ENCODE data around the gene CHST6.
"Not testable (repeated sequence)": the region's sequence is repeated elsewhere in the genome, so short reads cannot be mapped to it uniquely, and the experiment has no call there.

CHST6 gene

GRCh38 chr16:75456486-75456885 lies 38.8 kb downstream of the CHST6 start:
- Mint-ChIP-seq H3K36me3 (ENCODE audit: low read depth) (peaks cover 17% of the 10 kb centered on the region), H3K4me1 (ENCODE audit: low read depth) (peaks cover 50% of the 10 kb centered on the region)
- not testable (repeated sequence) for H3K4me3 Mint-ChIP-seq, H3K27me3 Mint-ChIP-seq, H3K9me3 Mint-ChIP-seq, H3K27ac Mint-ChIP-seq

DNA sequence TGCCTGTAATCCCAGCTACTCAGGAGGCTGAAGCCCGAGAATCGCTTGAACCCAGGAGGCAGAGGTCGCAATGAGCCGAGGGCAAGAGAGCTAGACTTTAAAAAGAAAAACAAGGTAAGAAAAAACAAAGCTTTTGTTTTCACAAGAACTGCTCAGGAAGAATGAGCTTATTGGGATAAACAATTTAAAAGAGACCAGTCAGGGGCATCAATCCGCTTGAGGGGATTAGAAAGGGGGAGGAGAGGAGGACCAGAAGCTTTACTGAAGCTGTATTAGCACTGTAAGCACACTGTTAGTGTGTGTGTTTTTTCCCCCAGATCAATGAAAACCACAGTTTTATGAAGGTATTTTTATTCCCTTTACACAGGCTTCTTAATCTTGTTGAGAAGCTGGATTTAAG lies 39.6 kb downstream of the CHST6 start:
- Mint-ChIP-seq H3K4me1 (ENCODE audit: low read depth) (peaks cover 42% of the 10 kb centered on the region), H3K27me3 (no peaks in the 10 kb centered on the region), H3K4me3 (no peak overlapping the region), H3K36me3 (ENCODE audit: low read depth) (peaks cover 23% of the 10 kb centered on the region), H3K27ac (no peak overlapping the region), H3K9me3 (no peaks in the 10 kb centered on the region)

DNA sequence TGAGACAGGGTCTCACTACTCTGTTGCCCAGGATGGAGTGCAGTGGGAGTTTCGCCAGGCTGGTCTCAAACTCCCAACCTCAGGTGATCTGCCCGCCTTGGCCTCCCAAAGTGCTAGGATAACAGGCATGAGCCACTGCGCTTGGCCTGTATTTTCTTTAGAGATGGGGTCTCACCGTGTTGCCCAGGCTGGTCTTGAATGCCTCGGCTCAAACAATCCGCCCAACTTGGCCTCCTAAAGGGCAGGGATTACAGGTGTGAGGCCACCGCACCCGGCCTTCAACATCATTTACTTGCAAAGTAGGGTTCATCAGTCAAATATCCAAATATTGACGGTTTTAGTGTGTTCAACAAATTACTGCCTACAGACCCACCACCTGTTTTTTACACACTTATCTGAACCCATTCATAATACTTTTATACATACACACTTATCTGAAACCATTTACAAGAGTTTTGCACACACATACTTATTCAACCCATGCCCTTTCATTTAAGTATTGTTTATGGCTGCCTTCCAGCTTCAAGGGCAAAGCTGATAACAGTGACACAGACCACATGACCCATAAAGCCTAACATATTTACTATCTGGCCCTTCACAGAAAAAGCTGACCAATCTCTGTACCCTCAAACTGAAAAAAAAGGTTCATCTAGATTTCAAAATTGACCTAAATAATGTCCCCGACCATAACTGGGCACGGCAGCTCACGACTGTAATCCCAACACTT lies 42.6 kb downstream of the CHST6 start:
- Mint-ChIP-seq H3K27ac (no peak overlapping the region), H3K27me3 (no peaks in the 10 kb centered on the region), H3K9me3 (no peaks in the 10 kb centered on the region), H3K4me1 (ENCODE audit: low read depth) (peaks cover 23% of the 10 kb centered on the region), H3K36me3 (ENCODE audit: low read depth) (peaks cover 24% of the 10 kb centered on the region), H3K4me3 (no peak overlapping the region)

- Mint-ChIP-seq H3K27ac (no peak overlapping the region), H3K36me3 (ENCODE audit: low read depth) (peaks cover 34% of the 10 kb centered on the region), H3K4me3 (no peak overlapping the region)
Measured at GRCh38 chr16:75446416-75446815, 48.8 kb downstream of the CHST6 start.

GRCh38 chr16:75445298-75445697 lies 49.9 kb downstream of the CHST6 start:
- Mint-ChIP-seq H3K36me3 (ENCODE audit: low read depth) (peaks cover 30% of the 10 kb centered on the region), H3K9me3 (no peaks in the 10 kb centered on the region), H3K27me3 (no peaks in the 10 kb centered on the region), H3K4me1 (ENCODE audit: low read depth) (no peaks in the 10 kb centered on the region), H3K27ac (no peak overlapping the region), H3K4me3 (no peak overlapping the region)

More at GRCh38 chr16:75446416-75446815, 48.8 kb downstream of the CHST6 start:
- no peaks in the 10 kb centered on the region for H3K9me3 Mint-ChIP-seq
- no peaks in the 10 kb centered on the region for H3K4me1 Mint-ChIP-seq (ENCODE audit: low read depth)
- H3K27me3 Mint-ChIP-seq, result no peaks in the 10 kb centered on the region

- H3K27ac Mint-ChIP-seq, result no peak overlapping the region
- peaks cover 20% of the 10 kb centered on the region for H3K36me3 Mint-ChIP-seq (ENCODE audit: low read depth)
- H3K27me3 Mint-ChIP-seq, result no peaks in the 10 kb centered on the region
- H3K9me3 Mint-ChIP-seq, result no peaks in the 10 kb centered on the region
- no peak overlapping the region for H3K4me3 Mint-ChIP-seq
- H3K4me1 Mint-ChIP-seq (ENCODE audit: low read depth), result no peaks in the 10 kb centered on the region
Measured at GRCh38 chr16:75443298-75443697, 51.9 kb downstream of the CHST6 start.

- Mint-ChIP-seq H3K27ac (peak overlapping the region; percentile 91), H3K36me3 (ENCODE audit: low read depth) (peaks cover 7% of the 10 kb centered on the region), H3K27me3 (no peaks in the 10 kb centered on the region), H3K4me3 (peak overlapping the region; percentile 96), H3K4me1 (ENCODE audit: low read depth) (peaks cover 29% of the 10 kb centered on the region), H3K9me3 (peaks cover 4% of the 10 kb centered on the region)
Measured at GRCh38 chr16:75433732-75434413, 61.4 kb downstream of the CHST6 start.

- H3K4me1 Mint-ChIP-seq (ENCODE audit: low read depth), result peaks cover 30% of the 10 kb centered on the region
- peak within 1 kb of the TSS; percentile 96 for H3K4me3 Mint-ChIP-seq
- peaks cover 8% of the 10 kb centered on the region for H3K36me3 Mint-ChIP-seq (ENCODE audit: low read depth)
- H3K9me3 Mint-ChIP-seq, result peaks cover 4% of the 10 kb centered on the region
- H3K27ac Mint-ChIP-seq, result peak within 1 kb of the TSS; percentile 92
- H3K27me3 Mint-ChIP-seq, result no peaks in the 10 kb centered on the region
Measured at GRCh38 chr16:75432828-75433731, 62.2 kb downstream of the CHST6 start, which contains the start of gene CFDP1. TSS of gene CFDP1 (minus strand) at chr16:75433503. CDS start at chr16:75433352, 151 bp downstream.

GRCh38 chr16:75429621-75430403 lies 65.4 kb downstream of the CHST6 start:
- H3K4me1 Mint-ChIP-seq (ENCODE audit: low read depth), result peaks cover 51% of the 10 kb centered on the region
- no peaks in the 10 kb centered on the region for H3K9me3 Mint-ChIP-seq
- H3K27ac Mint-ChIP-seq, result no peak overlapping the region
- H3K4me3 Mint-ChIP-seq, result no peak overlapping the region
- H3K36me3 Mint-ChIP-seq (ENCODE audit: low read depth), result peaks cover 14% of the 10 kb centered on the region
- no peaks in the 10 kb centered on the region for H3K27me3 Mint-ChIP-seq

DNA sequence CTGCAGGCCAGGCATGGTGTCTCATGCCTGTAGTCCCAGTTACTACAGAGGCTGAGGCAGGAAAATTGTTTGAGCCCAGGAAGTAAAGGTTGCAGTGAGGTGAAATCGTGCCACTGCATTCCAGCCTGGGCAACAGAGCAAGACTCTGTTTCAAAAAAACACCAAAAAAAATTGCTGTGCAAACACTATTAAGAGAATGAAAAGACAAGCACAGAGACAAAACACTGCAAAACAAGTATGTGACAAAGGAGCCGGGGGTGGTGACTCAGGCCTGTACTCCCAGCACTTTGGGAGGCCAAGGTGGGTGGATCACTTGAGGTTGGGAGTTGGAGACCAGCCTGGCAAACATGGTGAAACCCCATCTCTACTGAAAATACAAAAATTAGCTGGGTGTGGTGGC lies 68.7 kb downstream of the CHST6 start:
- not testable (repeated sequence) for H3K27ac Mint-ChIP-seq, H3K9me3 Mint-ChIP-seq, H3K4me3 Mint-ChIP-seq, H3K27me3 Mint-ChIP-seq
- peaks cover 42% of the 10 kb centered on the region for H3K4me1 Mint-ChIP-seq (ENCODE audit: low read depth)
- H3K36me3 Mint-ChIP-seq (ENCODE audit: low read depth), result peaks cover 14% of the 10 kb centered on the region

DNA sequence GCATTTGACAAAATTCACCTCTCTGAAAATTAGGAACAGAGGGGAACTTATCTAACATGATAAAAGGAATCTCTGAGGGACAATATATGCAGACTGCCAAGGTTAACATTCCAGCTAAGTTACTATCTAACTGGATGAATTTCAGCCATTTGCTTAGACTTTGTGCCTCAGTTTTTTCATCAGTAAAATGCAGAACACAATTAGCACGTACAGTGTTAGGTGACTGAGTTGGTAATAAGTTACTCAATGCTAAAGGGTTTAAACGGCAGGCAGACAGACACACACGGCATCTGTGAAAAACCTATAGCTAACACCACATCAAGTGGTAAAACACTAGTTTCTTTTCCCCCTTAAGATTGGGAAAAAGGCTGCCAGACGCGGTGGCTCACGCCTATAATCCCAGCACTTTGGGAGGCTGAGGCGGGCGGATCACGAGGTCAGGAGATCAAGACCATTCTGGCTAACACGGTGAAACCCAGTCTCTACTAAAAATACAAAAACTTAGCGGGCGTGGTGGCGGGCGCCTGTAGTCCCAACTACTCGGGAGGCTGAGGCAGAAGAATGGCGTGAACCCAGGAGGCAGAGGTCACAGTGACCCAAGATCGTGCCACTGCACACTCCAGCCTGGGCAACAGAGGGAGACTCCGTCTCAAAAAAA lies 71.0 kb downstream of the CHST6 start:
- not testable (repeated sequence) for H3K27me3 Mint-ChIP-seq; H3K27ac Mint-ChIP-seq; H3K9me3 Mint-ChIP-seq; H3K36me3 Mint-ChIP-seq (ENCODE audit: low read depth); H3K4me3 Mint-ChIP-seq
- peaks cover 54% of the 10 kb centered on the region for H3K4me1 Mint-ChIP-seq (ENCODE audit: low read depth)

DNA sequence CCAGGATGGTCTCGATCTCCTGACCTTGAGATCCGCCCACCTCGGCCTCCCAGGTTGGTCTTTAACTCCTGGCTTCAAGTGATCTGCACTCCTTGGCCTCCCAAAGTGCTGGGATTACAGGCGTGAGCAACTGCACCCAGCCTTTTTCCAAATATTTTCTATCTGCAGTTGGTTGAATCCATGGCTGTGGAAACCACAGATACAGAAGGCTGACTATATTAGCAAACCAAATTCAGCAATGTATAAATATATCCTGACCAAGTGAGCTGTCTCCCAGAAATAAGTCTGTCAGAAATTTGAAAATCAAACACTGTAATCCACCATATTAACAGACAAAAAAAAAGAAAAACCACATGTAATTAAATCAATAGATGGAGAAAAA lies 71.5 kb downstream of the CHST6 start:
- H3K27ac Mint-ChIP-seq, result no peak overlapping the region
- peaks cover 50% of the 10 kb centered on the region for H3K4me1 Mint-ChIP-seq (ENCODE audit: low read depth)
- no peaks in the 10 kb centered on the region for H3K27me3 Mint-ChIP-seq
- no peaks in the 10 kb centered on the region for H3K9me3 Mint-ChIP-seq
- H3K4me3 Mint-ChIP-seq, result no peak overlapping the region
- peaks cover 6% of the 10 kb centered on the region for H3K36me3 Mint-ChIP-seq (ENCODE audit: low read depth)
